H1 (cell line): ENCODE measurements around the gene ZNF283. TPM values are rescaled to one million over a fixed set of nuclear protein-coding genes. Genes with fewer than 3 reads are reported as not detected.

Experiments used
- CHD1 ChIP-seq: IDR thresholded peaks from 2 replicates; pipeline ENCODE4 v1.6.1; 2012; ENCODE audit warnings: low read depth, low read length, improper control_type of control experiment
- CHD2 ChIP-seq: IDR thresholded peaks from 2 replicates; pipeline ENCODE4 v1.6.1; 2012; ENCODE audit warnings: low read length, improper control_type of control experiment
- CREB1 ChIP-seq: IDR thresholded peaks from 2 replicates; pipeline ENCODE4 v1.6.1; 2012; ENCODE audit warnings: inconsistent platforms
- CTCF ChIP-seq, 3 experiments: IDR thresholded peaks; 1 replicate in 2 of 3; 2 replicates in 1 of 3; pipeline versions ENCODE4 v1.5.1 to v1.6.1; 2011; ENCODE audit warnings: low read length in 3 of 3, mild to moderate bottlenecking in 3 of 3, inconsistent platforms in 2 of 3, low read depth in 1 of 3, moderate library complexity in 1 of 3; ENCODE audit not compliant: insufficient read depth in 1 of 3; ENCODE audit errors: control extremely low read depth in 1 of 3
- MAFK ChIP-seq: IDR thresholded peaks from 2 replicates; pipeline ENCODE4 v1.6.1; 2012; ENCODE audit warnings: low read depth, mild to moderate bottlenecking, improper control_type of control experiment, low read length
- SP1 ChIP-seq: IDR thresholded peaks from 2 replicates; pipeline ENCODE4 v1.6.1; 2011; ENCODE audit warnings: low read depth, low read length
- TAF7 ChIP-seq: optimal IDR thresholded peaks from 2 replicates; pipeline ENCODE3; 2011; ENCODE audit warnings: low read depth, mild to moderate bottlenecking, inconsistent platforms, low read length, moderate library complexity, borderline replicate concordance
- TCF12 ChIP-seq: IDR thresholded peaks from 2 replicates; pipeline ENCODE4 v1.6.1; 2011; ENCODE audit warnings: low read depth, mild to moderate bottlenecking, low read length
- polyA plus RNA-seq, 7 experiments: library from polyadenylated mRNA; depleted of rRNA in 3 of 7; stranded (reverse) in 5 of 7; unstranded in 2 of 7; fragments of >200 nt in 5 of 7; fragments of 200-250 nt in 2 of 7; gene quantifications; 1 replicate in 5 of 7; 2 replicates in 1 of 7; 4 replicates in 1 of 7; pipeline versions ENCODE4 v1.2.1 to v1.2.3, GENCODE V29; 2011 to 2013; ENCODE audit warnings: missing spikeins in 2 of 7, mixed read lengths in 2 of 7
- total RNA-seq: library from RNA; stranded (reverse); fragmentation: NEBNext Ultra II Directional; extraction: Animal tissue kit (Norgen Biotek cat#: 25700); gene quantifications from 2 replicates; pipeline ENCODE4 v1.2.1, GENCODE V29; 2021

ZNF283 gene
- total and polyA plus RNA-seq, 2 of the 8 experiments (the other 6 are each of a cell fraction or from before 2014, with no cell fraction given): 1.1 to 4.3 TPM

GRCh38 chr19:43784981-43785808, 41.9 kb upstream of the ZNF283 start (continued):
- TF ChIP-seq CTCF (IDR thresholded peaks at IDR 0.05; ENCODE audit: control extremely low read depth in 1 of 3, insufficient read depth in 1 of 3, low read depth in 1 of 3, low read length in 3 of 3): peak; percentile 66 to 98 (median 95)
- no peak for TF ChIP-seq TCF12
- no peak for TF ChIP-seq CHD1
- 0 out of 2 replicates have a peak, but pooled peaks have one; percentile 7 for TF ChIP-seq CREB1
- TF ChIP-seq CHD2: no peak
- no peak for TF ChIP-seq MAFK
- no peak for TF ChIP-seq SP1
- TF ChIP-seq TAF7: no peak
